Neural cell (in vitro differentiated cells): Measurements from ENCODE around the gene ORAI1. TPM values are rescaled to one million over a fixed set of nuclear protein-coding genes. Genes with fewer than 3 reads are reported as not detected.

Experiments used
- H2AFZ ChIP-seq: fragments of 200-600, 300-800 bp; sonication (generic), shearing (Covaris generic); 2 replicates; pipeline ENCODE4 v1.6.0; 2014; ENCODE audit warnings: low read depth, mild to moderate bottlenecking, antibody characterized with exemption, low read length, moderate library complexity
- H3F3A ChIP-seq: fragments of 200-600 bp; shearing (Covaris generic); 2 replicates; pipeline ENCODE4 v1.6.1; 2016; ENCODE audit warnings: mild to moderate bottlenecking, moderate library complexity, mixed read lengths, antibody characterized with exemption, low read length; ENCODE audit not compliant: insufficient read depth, poor library complexity, severe bottlenecking
- H3K27ac ChIP-seq: fragments of 200-600, 300-800 bp; sonication (generic), shearing (Covaris generic); 2 replicates; pipeline ENCODE4 v1.5.1; 2014; ENCODE audit warnings: mild to moderate bottlenecking, low read length, moderate library complexity
- H3K27me3 ChIP-seq: fragments of 300-800, 200-600 bp; sonication (generic), shearing (Covaris generic); 2 replicates; pipeline ENCODE4 v1.6.0; 2014; ENCODE audit warnings: mild to moderate bottlenecking, low read depth, low read length, moderate library complexity; ENCODE audit not compliant: insufficient read depth
- H3K36me3 ChIP-seq: fragments of 300-800, 200-600 bp; sonication (generic), shearing (Covaris generic); 2 replicates; pipeline ENCODE4 v1.5.1; 2014; ENCODE audit warnings: mild to moderate bottlenecking, antibody characterized with exemption, low read length, moderate library complexity; ENCODE audit not compliant: insufficient read depth
- H3K4me2 ChIP-seq: fragments of 300-800, 200-600 bp; sonication (generic), shearing (Covaris generic); 2 replicates; pipeline ENCODE4 v1.6.0; 2014; ENCODE audit warnings: mild to moderate bottlenecking, low read length
- H3K4me3 ChIP-seq: fragments of 300-800, 200-600 bp; sonication (generic), shearing (Covaris generic); 2 replicates; pipeline ENCODE4 v1.5.1; 2014; ENCODE audit warnings: mild to moderate bottlenecking, low read length, moderate library complexity
- H3K79me2 ChIP-seq: fragments of 200-600 bp; shearing (Covaris generic); replicated peaks from 2 replicates; pipeline ENCODE4 v1.6.0; 2014; ENCODE audit warnings: mild to moderate bottlenecking, low read length, moderate library complexity; ENCODE audit not compliant: insufficient read depth
- H3K9ac ChIP-seq: fragments of 300-800, 200-600 bp; sonication (generic), shearing (Covaris generic); 2 replicates; pipeline ENCODE4 v1.6.1; 2016; ENCODE audit warnings: mild to moderate bottlenecking, low read length, mixed read lengths
- H3K9me2 ChIP-seq: fragments of 200-600 bp; shearing (Covaris generic); 2 replicates; pipeline ENCODE4 v1.6.1; 2016; ENCODE audit warnings: mild to moderate bottlenecking, low read length, mixed read lengths; ENCODE audit not compliant: insufficient read depth
- H3K9me3 ChIP-seq: fragments of 200-600, 300-800 bp; sonication (generic), shearing (Covaris generic); 2 replicates; pipeline ENCODE4 v1.6.1; 2016; ENCODE audit warnings: mild to moderate bottlenecking, mixed run types, low read length, moderate library complexity, mixed read lengths
- H4K20me1 ChIP-seq: fragments of 200-600 bp; shearing (Covaris generic); 2 replicates; pipeline ENCODE4 v1.6.1; 2016; ENCODE audit warnings: mild to moderate bottlenecking, mixed run types; ENCODE audit not compliant: insufficient read depth
- EP300 ChIP-seq: fragments of 450-650 bp; conservative IDR thresholded peaks from 2 replicates; pipeline ENCODE4 v1.6.1; 2014; ENCODE audit warnings: antibody characterized with exemption, mild to moderate bottlenecking, moderate library complexity; ENCODE audit not compliant: poor library complexity, severe bottlenecking
- EZH2 ChIP-seq: fragments of 200-600, 300-800 bp; shearing (Covaris generic), sonication (generic); IDR thresholded peaks from 2 replicates; pipeline ENCODE4 v1.6.1; 2014; ENCODE audit warnings: antibody characterized with exemption, low read length, borderline replicate concordance, mild to moderate bottlenecking; ENCODE audit not compliant: insufficient read depth, poor library complexity, severe bottlenecking
- MXI1 ChIP-seq: fragments of 450-650 bp; conservative IDR thresholded peaks from 2 replicates; pipeline ENCODE4 v1.6.1; 2014; ENCODE audit warnings: antibody characterized with exemption, mild to moderate bottlenecking; ENCODE audit not compliant: poor library complexity, severe bottlenecking
- POLR2AphosphoS5 ChIP-seq: IDR thresholded peaks from 2 replicates; pipeline ENCODE4 v1.6.1; 2012
- RAD21 ChIP-seq: fragments of 450-650 bp; conservative IDR thresholded peaks from 2 replicates; pipeline ENCODE4 v1.6.1; 2014; ENCODE audit warnings: antibody characterized with exemption, mild to moderate bottlenecking, moderate library complexity
- SMC3 ChIP-seq: fragments of 450-650 bp; conservative IDR thresholded peaks from 2 replicates; pipeline ENCODE4 v1.6.1; 2014; ENCODE audit warnings: antibody characterized with exemption, mild to moderate bottlenecking, moderate library complexity; ENCODE audit not compliant: poor library complexity
- TAF1 ChIP-seq: IDR thresholded peaks from 2 replicates; pipeline ENCODE4 v1.6.1; 2012; ENCODE audit warnings: low read depth
- polyA plus RNA-seq: library from polyadenylated mRNA; depleted of rRNA; stranded (reverse); fragments of >200 nt; gene quantifications from 2 replicates; pipeline ENCODE4 v1.2.3, GENCODE V29; 2014
- TF ChIP-seq, protein P1 (sequence below): fragments of 450-650 bp; IDR thresholded peaks from 2 replicates; pipeline ENCODE4 v1.5.1; 2014; ENCODE audit warnings: antibody characterized with exemption, mild to moderate bottlenecking, moderate library complexity; ENCODE audit not compliant: poor library complexity, severe bottlenecking
- TF ChIP-seq, protein P2 (sequence below): IDR thresholded peaks from 2 replicates; pipeline ENCODE4 v1.6.1; 2012; ENCODE audit warnings: borderline replicate concordance

ORAI1 gene
- polyA plus RNA-seq, 1 donor from 2014 or later = 0.78 TPM

DNA sequence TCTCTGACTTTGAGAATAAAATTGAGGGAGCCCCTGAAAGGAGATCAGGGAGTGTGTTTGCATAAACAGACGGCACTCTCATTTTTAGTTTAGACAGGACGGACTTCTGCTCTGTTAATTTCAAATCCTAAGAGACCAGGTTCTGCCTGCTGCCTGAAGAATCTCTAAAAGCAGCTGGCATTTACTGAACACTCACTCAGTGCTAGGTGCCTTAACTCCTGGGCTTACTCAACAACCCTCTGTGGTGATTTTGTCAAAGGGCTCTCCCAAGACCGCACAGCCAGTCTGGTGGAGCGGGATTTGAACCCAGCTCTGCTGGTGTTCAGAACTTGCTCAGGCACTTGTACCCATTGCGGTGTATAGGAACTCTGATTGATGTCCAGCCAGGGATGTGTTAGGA lies 2.2 kb downstream of the ORAI1 start:
- Histone ChIP-seq H2AFZ (no peak overlapping the region), H3K27ac (no peak overlapping the region), H3K9me2 (no peaks in the 10 kb centered on the region), H3K4me3 (no peak overlapping the region), H3F3A (no peaks in the 10 kb centered on the region), H3K9me3 (no peaks in the 10 kb centered on the region), H3K9ac (no peak overlapping the region), H3K36me3 (no peaks in the 10 kb centered on the region), H3K79me2 (no peaks in the 10 kb centered on the region), H3K27me3 (no peaks in the 10 kb centered on the region), H4K20me1 (no peaks in the 10 kb centered on the region), H3K4me2 (no peak overlapping the region)
- TF ChIP-seq POLR2AphosphoS5 = no peak
- TF ChIP-seq TAF1 = no peak
- TF ChIP-seq MXI1 = no peak
- TF ChIP-seq, protein P1, sequence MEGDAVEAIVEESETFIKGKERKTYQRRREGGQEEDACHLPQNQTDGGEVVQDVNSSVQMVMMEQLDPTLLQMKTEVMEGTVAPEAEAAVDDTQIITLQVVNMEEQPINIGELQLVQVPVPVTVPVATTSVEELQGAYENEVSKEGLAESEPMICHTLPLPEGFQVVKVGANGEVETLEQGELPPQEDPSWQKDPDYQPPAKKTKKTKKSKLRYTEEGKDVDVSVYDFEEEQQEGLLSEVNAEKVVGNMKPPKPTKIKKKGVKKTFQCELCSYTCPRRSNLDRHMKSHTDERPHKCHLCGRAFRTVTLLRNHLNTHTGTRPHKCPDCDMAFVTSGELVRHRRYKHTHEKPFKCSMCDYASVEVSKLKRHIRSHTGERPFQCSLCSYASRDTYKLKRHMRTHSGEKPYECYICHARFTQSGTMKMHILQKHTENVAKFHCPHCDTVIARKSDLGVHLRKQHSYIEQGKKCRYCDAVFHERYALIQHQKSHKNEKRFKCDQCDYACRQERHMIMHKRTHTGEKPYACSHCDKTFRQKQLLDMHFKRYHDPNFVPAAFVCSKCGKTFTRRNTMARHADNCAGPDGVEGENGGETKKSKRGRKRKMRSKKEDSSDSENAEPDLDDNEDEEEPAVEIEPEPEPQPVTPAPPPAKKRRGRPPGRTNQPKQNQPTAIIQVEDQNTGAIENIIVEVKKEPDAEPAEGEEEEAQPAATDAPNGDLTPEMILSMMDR = no peak
- no peak for TF ChIP-seq EZH2
- no peak for TF ChIP-seq RAD21
- TF ChIP-seq SMC3 = no peak
- no peak for TF ChIP-seq EP300
- TF ChIP-seq, protein P2, sequence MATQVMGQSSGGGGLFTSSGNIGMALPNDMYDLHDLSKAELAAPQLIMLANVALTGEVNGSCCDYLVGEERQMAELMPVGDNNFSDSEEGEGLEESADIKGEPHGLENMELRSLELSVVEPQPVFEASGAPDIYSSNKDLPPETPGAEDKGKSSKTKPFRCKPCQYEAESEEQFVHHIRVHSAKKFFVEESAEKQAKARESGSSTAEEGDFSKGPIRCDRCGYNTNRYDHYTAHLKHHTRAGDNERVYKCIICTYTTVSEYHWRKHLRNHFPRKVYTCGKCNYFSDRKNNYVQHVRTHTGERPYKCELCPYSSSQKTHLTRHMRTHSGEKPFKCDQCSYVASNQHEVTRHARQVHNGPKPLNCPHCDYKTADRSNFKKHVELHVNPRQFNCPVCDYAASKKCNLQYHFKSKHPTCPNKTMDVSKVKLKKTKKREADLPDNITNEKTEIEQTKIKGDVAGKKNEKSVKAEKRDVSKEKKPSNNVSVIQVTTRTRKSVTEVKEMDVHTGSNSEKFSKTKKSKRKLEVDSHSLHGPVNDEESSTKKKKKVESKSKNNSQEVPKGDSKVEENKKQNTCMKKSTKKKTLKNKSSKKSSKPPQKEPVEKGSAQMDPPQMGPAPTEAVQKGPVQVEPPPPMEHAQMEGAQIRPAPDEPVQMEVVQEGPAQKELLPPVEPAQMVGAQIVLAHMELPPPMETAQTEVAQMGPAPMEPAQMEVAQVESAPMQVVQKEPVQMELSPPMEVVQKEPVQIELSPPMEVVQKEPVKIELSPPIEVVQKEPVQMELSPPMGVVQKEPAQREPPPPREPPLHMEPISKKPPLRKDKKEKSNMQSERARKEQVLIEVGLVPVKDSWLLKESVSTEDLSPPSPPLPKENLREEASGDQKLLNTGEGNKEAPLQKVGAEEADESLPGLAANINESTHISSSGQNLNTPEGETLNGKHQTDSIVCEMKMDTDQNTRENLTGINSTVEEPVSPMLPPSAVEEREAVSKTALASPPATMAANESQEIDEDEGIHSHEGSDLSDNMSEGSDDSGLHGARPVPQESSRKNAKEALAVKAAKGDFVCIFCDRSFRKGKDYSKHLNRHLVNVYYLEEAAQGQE = no peak

DNA sequence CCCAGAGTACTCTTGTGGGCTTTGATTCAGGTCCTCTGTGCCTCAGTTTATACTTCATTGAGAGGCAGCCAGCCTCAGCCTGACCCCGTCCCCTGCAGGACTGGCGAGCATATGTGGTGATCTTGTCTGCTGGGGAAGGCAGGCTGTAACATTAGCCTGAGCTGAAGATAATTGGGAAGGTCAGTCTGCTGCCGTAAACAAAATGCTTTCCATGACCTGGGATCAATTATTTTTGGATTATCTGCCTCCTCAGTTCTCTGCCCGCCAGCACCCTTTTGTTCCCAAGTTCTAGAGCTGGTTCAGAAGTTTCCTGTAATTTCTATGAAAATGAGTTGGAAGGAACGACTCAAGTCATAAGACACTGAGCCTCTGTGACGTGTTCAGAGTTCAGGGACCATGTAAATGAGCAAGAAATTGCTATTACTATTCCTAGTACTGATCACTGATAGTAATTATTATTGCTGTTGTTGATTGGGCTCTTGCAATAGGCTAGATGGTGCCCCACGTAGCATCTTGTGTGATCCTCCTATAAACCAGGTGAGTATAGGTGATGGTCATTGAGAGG lies 4.5 kb downstream of the ORAI1 start:
- no peak overlapping the region for H3K4me2 ChIP-seq
- no peak for TF ChIP-seq POLR2AphosphoS5
- TF ChIP-seq, protein P2 = no peak
- TF ChIP-seq EP300 = no peak
- TF ChIP-seq RAD21 = no peak
- TF ChIP-seq TAF1 = no peak
- no peak for TF ChIP-seq MXI1
- no peak overlapping the region for H3K9ac ChIP-seq
- no peak overlapping the region for H2AFZ ChIP-seq
- no peak overlapping the region for H3K4me3 ChIP-seq
- no peaks in the 10 kb centered on the region for H4K20me1 ChIP-seq
- H3K9me3 ChIP-seq = no peaks in the 10 kb centered on the region
- H3F3A ChIP-seq = no peaks in the 10 kb centered on the region
- no peaks in the 10 kb centered on the region for H3K36me3 ChIP-seq
- no peaks in the 10 kb centered on the region for H3K27me3 ChIP-seq
- no peaks in the 10 kb centered on the region for H3K79me2 ChIP-seq
- H3K27ac ChIP-seq = no peak overlapping the region
- no peaks in the 10 kb centered on the region for H3K9me2 ChIP-seq
